Measurements from ENCODE around the gene FEZ2. TPM values are rescaled to one million over a fixed set of nuclear protein-coding genes. Genes with fewer than 3 reads are reported as not detected.

The FEZ2 gene
- total and polyA plus RNA-seq, 7 experiments from 2014 or later: 1.7 to 21.9 (median 11.8) TPM

GRCh38 chr2:36565712-36566111 is 32.3 kb downstream of the FEZ2 start:
- H3K27ac ChIP-seq (ENCODE audit: low read depth, low read length): no peak overlapping the region
- Mint-ChIP-seq H3K27ac (no peak overlapping the region), H3K36me3 (peaks cover 14 to 69% (median 34%) of the 10 kb centered on the region in 5 donors), H3K4me1 (peaks cover 0 to 20% (median 9%) of the 10 kb centered on the region in 7 donors), H3K9me3 (no peaks in the 10 kb centered on the region), H3K4me3 (no peak overlapping the region), H3K27me3 (no peaks in the 10 kb centered on the region)
- no peaks in the 10 kb centered on the region for H3K27me3 ChIP-seq (ENCODE audit: control insufficient read depth in 2 of 2, insufficient read depth in 2 of 2, low read length in 2 of 2)
- intact Hi-C loops (cut with micrococcal nuclease): no loop called here
- ChIA-PET POLR2A (no interaction called here), CTCF (no interaction called here)
- no peak for DNase-seq
- peaks cover 0 to 6% (median 4%) of the 10 kb centered on the region in 3 experiments for H3K36me3 ChIP-seq (ENCODE audit: control insufficient read depth in 2 of 3, insufficient read depth in 3 of 3, low read length in 3 of 3)
- ATAC-seq: no peak
- no peaks in the 10 kb centered on the region for H3K4me1 ChIP-seq (ENCODE audit: control insufficient read depth in 2 of 2, insufficient read depth in 2 of 2, low read length in 2 of 2)
- no peak overlapping the region for H3K4me3 ChIP-seq (ENCODE audit: low read length)
- H3K9me3 ChIP-seq (ENCODE audit: control insufficient read depth in 2 of 3, low read length in 3 of 3): no peaks in the 10 kb centered on the region

- H3K27ac Mint-ChIP-seq: no peak overlapping the region
- H3K9me3 ChIP-seq (ENCODE audit: control insufficient read depth in 2 of 3, low read length in 3 of 3): no peaks in the 10 kb centered on the region
- no peak overlapping the region for H3K27ac ChIP-seq (ENCODE audit: low read depth, low read length)
- no peak overlapping the region for H3K4me3 Mint-ChIP-seq
- H3K4me3 ChIP-seq (ENCODE audit: low read length): no peak overlapping the region
- H3K4me1 Mint-ChIP-seq: peaks cover 0 to 20% (median 8%) of the 10 kb centered on the region in 7 donors
- H3K36me3 Mint-ChIP-seq: peaks cover 13 to 80% (median 42%) of the 10 kb centered on the region in 5 donors
- no peak for DNase-seq
- intact Hi-C loops (cut with micrococcal nuclease): no loop called here
- H3K36me3 ChIP-seq (ENCODE audit: control insufficient read depth in 2 of 3, insufficient read depth in 3 of 3, low read length in 3 of 3): peaks cover 0 to 8% (median 6%) of the 10 kb centered on the region in 3 experiments
- CTCF ChIA-PET: interaction anchor here (0.6 kb wide), 1 partner anchor 97 kb away, joined by 3 read pairs; no protein-coding TSS in a partner anchor
- H3K9me3 Mint-ChIP-seq: no peaks in the 10 kb centered on the region
- ATAC-seq: no peak
- H3K27me3 Mint-ChIP-seq: no peaks in the 10 kb centered on the region
- H3K27me3 ChIP-seq (ENCODE audit: control insufficient read depth in 2 of 2, insufficient read depth in 2 of 2, low read length in 2 of 2): no peaks in the 10 kb centered on the region
- H3K4me1 ChIP-seq (ENCODE audit: control insufficient read depth in 2 of 2, insufficient read depth in 2 of 2, low read length in 2 of 2): no peaks in the 10 kb centered on the region
- POLR2A ChIA-PET: no interaction called here
Measured at GRCh38 chr2:36564377-36564930, 33.5 kb downstream of the FEZ2 start.

- CTCF ChIA-PET: no interaction called here
- H3K4me3 ChIP-seq (ENCODE audit: low read length): no peak overlapping the region
Measured at GRCh38 chr2:36562973-36563532, 34.9 kb downstream of the FEZ2 start.

GRCh38 chr2:36562240-36562639 is 35.7 kb downstream of the FEZ2 start:
- H3K4me3 Mint-ChIP-seq: no peak overlapping the region
- ATAC-seq: no peak
- no peaks in the 10 kb centered on the region for H3K9me3 Mint-ChIP-seq
- H3K27me3 Mint-ChIP-seq: no peaks in the 10 kb centered on the region
- Histone ChIP-seq H3K4me1 (ENCODE audit: control insufficient read depth in 2 of 2, insufficient read depth in 2 of 2, low read length in 2 of 2) (no peaks in the 10 kb centered on the region), H3K4me3 (ENCODE audit: low read length) (no peak overlapping the region), H3K36me3 (ENCODE audit: control insufficient read depth in 2 of 3, insufficient read depth in 3 of 3, low read length in 3 of 3) (peaks cover 0 to 11% (median 6%) of the 10 kb centered on the region in 3 experiments), H3K27ac (ENCODE audit: low read depth, low read length) (no peak overlapping the region), H3K27me3 (ENCODE audit: control insufficient read depth in 2 of 2, insufficient read depth in 2 of 2, low read length in 2 of 2) (no peaks in the 10 kb centered on the region), H3K9me3 (ENCODE audit: control insufficient read depth in 2 of 3, low read length in 3 of 3) (no peaks in the 10 kb centered on the region)
- intact Hi-C loops (cut with micrococcal nuclease): no loop called here
- ChIA-PET CTCF (no interaction called here), POLR2A (no interaction called here)
- DNase-seq: no peak
- H3K27ac Mint-ChIP-seq: no peak overlapping the region
- H3K4me1 Mint-ChIP-seq: peaks cover 0 to 17% (median 8%) of the 10 kb centered on the region in 7 donors
- H3K36me3 Mint-ChIP-seq: peaks cover 8 to 76% (median 40%) of the 10 kb centered on the region in 5 donors

More at GRCh38 chr2:36562973-36563532, 34.9 kb downstream of the FEZ2 start:
- Mint-ChIP-seq H3K9me3 (no peaks in the 10 kb centered on the region), H3K27ac (no peak overlapping the region), H3K4me3 (no peak overlapping the region), H3K36me3 (peaks cover 11 to 73% (median 37%) of the 10 kb centered on the region in 5 donors), H3K27me3 (no peaks in the 10 kb centered on the region), H3K4me1 (peaks cover 0 to 17% (median 8%) of the 10 kb centered on the region in 7 donors)
- no peaks in the 10 kb centered on the region for H3K4me1 ChIP-seq (ENCODE audit: control insufficient read depth in 2 of 2, insufficient read depth in 2 of 2, low read length in 2 of 2)
- no peak overlapping the region for H3K27ac ChIP-seq (ENCODE audit: low read depth, low read length)
- no peak for DNase-seq
- intact Hi-C loops (cut with micrococcal nuclease): no loop called here
- POLR2A ChIA-PET: interaction anchor here (0.5 kb wide), 1 partner anchor 15 kb away, joined by 3 read pairs; no protein-coding TSS in a partner anchor
- no peak for ATAC-seq
- no peaks in the 10 kb centered on the region for H3K9me3 ChIP-seq (ENCODE audit: control insufficient read depth in 2 of 3, low read length in 3 of 3)
- H3K36me3 ChIP-seq (ENCODE audit: control insufficient read depth in 2 of 3, insufficient read depth in 3 of 3, low read length in 3 of 3): peaks cover 0 to 11% (median 6%) of the 10 kb centered on the region in 3 experiments
- no peaks in the 10 kb centered on the region for H3K27me3 ChIP-seq (ENCODE audit: control insufficient read depth in 2 of 2, insufficient read depth in 2 of 2, low read length in 2 of 2)

- ChIA-PET CTCF (no interaction called here), POLR2A (no interaction called here)
- intact Hi-C loops (cut with micrococcal nuclease): no loop called here
- no peaks in the 10 kb centered on the region for H3K27me3 ChIP-seq (ENCODE audit: control insufficient read depth in 2 of 2, insufficient read depth in 2 of 2, low read length in 2 of 2)
- Mint-ChIP-seq H3K4me3 (no peak overlapping the region), H3K4me1 (peaks cover 0 to 17% (median 8%) of the 10 kb centered on the region in 7 donors), H3K9me3 (no peaks in the 10 kb centered on the region), H3K27ac (no peak overlapping the region), H3K36me3 (peaks cover 8 to 70% (median 34%) of the 10 kb centered on the region in 5 donors), H3K27me3 (no peaks in the 10 kb centered on the region)
- peaks cover 0 to 11% (median 0%) of the 10 kb centered on the region in 3 experiments for H3K36me3 ChIP-seq (ENCODE audit: control insufficient read depth in 2 of 3, insufficient read depth in 3 of 3, low read length in 3 of 3)
- DNase-seq (no peak), ATAC-seq (peak; percentile 57)
- H3K9me3 ChIP-seq (ENCODE audit: control insufficient read depth in 2 of 3, low read length in 3 of 3): no peaks in the 10 kb centered on the region
- H3K4me1 ChIP-seq (ENCODE audit: control insufficient read depth in 2 of 2, insufficient read depth in 2 of 2, low read length in 2 of 2): no peaks in the 10 kb centered on the region
- no peak overlapping the region for H3K27ac ChIP-seq (ENCODE audit: low read depth, low read length)
- no peak overlapping the region for H3K4me3 ChIP-seq (ENCODE audit: low read length)
Measured at GRCh38 chr2:36561237-36561944, 36.6 kb downstream of the FEZ2 start.

- Mint-ChIP-seq H3K27me3 (no peaks in the 10 kb centered on the region), H3K9me3 (no peaks in the 10 kb centered on the region), H3K36me3 (peaks cover 8 to 69% (median 31%) of the 10 kb centered on the region in 5 donors), H3K27ac (no peak overlapping the region), H3K4me3 (no peak overlapping the region), H3K4me1 (peaks cover 0 to 17% (median 8%) of the 10 kb centered on the region in 7 donors)
- ChIA-PET POLR2A (no interaction called here), CTCF (no interaction called here)
- H3K4me3 ChIP-seq (ENCODE audit: low read length): no peak overlapping the region
- peaks cover 0 to 11% (median 0%) of the 10 kb centered on the region in 3 experiments for H3K36me3 ChIP-seq (ENCODE audit: control insufficient read depth in 2 of 3, insufficient read depth in 3 of 3, low read length in 3 of 3)
- DNase-seq: no peak
- no peaks in the 10 kb centered on the region for H3K27me3 ChIP-seq (ENCODE audit: control insufficient read depth in 2 of 2, insufficient read depth in 2 of 2, low read length in 2 of 2)
- H3K4me1 ChIP-seq (ENCODE audit: control insufficient read depth in 2 of 2, insufficient read depth in 2 of 2, low read length in 2 of 2): no peaks in the 10 kb centered on the region
- H3K9me3 ChIP-seq (ENCODE audit: control insufficient read depth in 2 of 3, low read length in 3 of 3): no peaks in the 10 kb centered on the region
- ATAC-seq: no peak
- intact Hi-C loops (cut with micrococcal nuclease): no loop called here
- no peak overlapping the region for H3K27ac ChIP-seq (ENCODE audit: low read depth, low read length)
Measured at GRCh38 chr2:36560726-36561125, 37.2 kb downstream of the FEZ2 start.

Measured in naive thymus-derived CD4-positive, alpha-beta T cell (primary cell).